ENCODE results near the gene AUTS2. TPM values are rescaled to one million over a fixed set of nuclear protein-coding genes. Genes with fewer than 3 reads are reported as not detected.

Gene AUTS2
- total and polyA plus RNA-seq, 10 donors = 6.1 to 54.8 (median 29.1) TPM

DNA sequence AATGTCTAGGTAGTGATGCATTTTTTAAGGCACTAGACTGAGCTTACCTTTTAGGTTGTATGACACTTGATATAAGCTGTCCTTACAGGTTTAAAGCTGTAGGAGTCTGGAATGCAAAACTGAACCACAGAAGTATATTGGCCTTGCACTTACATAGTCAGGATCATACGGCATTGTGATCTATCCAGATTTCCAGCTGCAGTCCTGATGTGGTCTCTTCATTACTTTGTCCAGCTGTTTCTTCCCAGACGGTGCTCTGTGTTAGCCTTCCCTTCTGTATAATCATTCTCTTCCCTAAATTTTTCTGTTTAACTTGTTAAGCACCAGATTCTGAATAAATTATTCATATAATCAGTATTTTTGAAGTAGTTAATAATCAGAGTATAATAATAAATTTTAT, 67.1 kb downstream of the AUTS2 start:
- intact Hi-C loops (cut with DNase I; ENCODE audit: low total_unique reads) = no loop called here
- Histone ChIP-seq H3K4me3 (no peak overlapping the region), H3K4me1 (peaks cover 0 to 14% (median 0%) of the 10 kb centered on the region in 6 donors), H3K27ac (no peak overlapping the region), H3K9me3 (no peaks in the 10 kb centered on the region), H3K36me3 (no peaks in the 10 kb centered on the region), H3K27me3 (replicated peaks in 1 of 7) (no peaks in the 10 kb centered on the region)
- 78 to 96% (median 87%) methylated on average over 2 of the region's 2 CpGs for WGBS, 5 donors
- no peak for DNase-seq
- TF ChIP-seq POLR2AphosphoS5 (IDR thresholded peaks at IDR 0.05) (no peak), CTCF (IDR thresholded peaks at IDR 0.05 in 8 of 11, conservative IDR thresholded peaks at IDR 0.05 in 3 of 11) (no peak), POLR2A (IDR thresholded peaks at IDR 0.05) (no peak)

- Histone ChIP-seq H3K4me3 (no peak overlapping the region), H3K4me1 (peaks cover 0 to 22% (median 0%) of the 10 kb centered on the region in 6 donors), H3K27ac (no peak overlapping the region), H3K9me3 (no peaks in the 10 kb centered on the region), H3K36me3 (no peaks in the 10 kb centered on the region), H3K27me3 (replicated peaks in 1 of 7) (no peaks in the 10 kb centered on the region)
- intact Hi-C loops (cut with DNase I; ENCODE audit: low total_unique reads) = no loop called here
- 20 to 37% (median 31%) methylated on average over 1 of the region's 1 CpG for WGBS, 5 donors
- DNase-seq = no peak
- TF ChIP-seq POLR2A (IDR thresholded peaks at IDR 0.05) = no peak
- TF ChIP-seq POLR2AphosphoS5 (IDR thresholded peaks at IDR 0.05) = no peak
- TF ChIP-seq CTCF (IDR thresholded peaks at IDR 0.05 in 8 of 11, conservative IDR thresholded peaks at IDR 0.05 in 3 of 11) = no peak
Measured at GRCh38 chr7:69668339-69668870, 70.1 kb downstream of the AUTS2 start.

GRCh38 chr7:69670701-69671100, 72.4 kb downstream of the AUTS2 start:
- no peak overlapping the region for H3K4me3 ChIP-seq
- no peaks in the 10 kb centered on the region for H3K27me3 ChIP-seq (replicated peaks in 1 of 7)
- no peak overlapping the region for H3K27ac ChIP-seq
- H3K36me3 ChIP-seq = no peaks in the 10 kb centered on the region
- H3K9me3 ChIP-seq = no peaks in the 10 kb centered on the region
- intact Hi-C loops (cut with DNase I; ENCODE audit: low total_unique reads) = no loop called here
- TF ChIP-seq POLR2AphosphoS5 (IDR thresholded peaks at IDR 0.05) (no peak), POLR2A (IDR thresholded peaks at IDR 0.05) (no peak), CTCF (IDR thresholded peaks at IDR 0.05 in 8 of 11, conservative IDR thresholded peaks at IDR 0.05 in 3 of 11) (no peak)
- DNase-seq = no peak
- 74 to 88% (median 80%) methylated on average over 4 of the region's 4 CpGs for WGBS, 5 donors
- peaks cover 0 to 17% (median 2%) of the 10 kb centered on the region in 6 donors for H3K4me1 ChIP-seq

DNA sequence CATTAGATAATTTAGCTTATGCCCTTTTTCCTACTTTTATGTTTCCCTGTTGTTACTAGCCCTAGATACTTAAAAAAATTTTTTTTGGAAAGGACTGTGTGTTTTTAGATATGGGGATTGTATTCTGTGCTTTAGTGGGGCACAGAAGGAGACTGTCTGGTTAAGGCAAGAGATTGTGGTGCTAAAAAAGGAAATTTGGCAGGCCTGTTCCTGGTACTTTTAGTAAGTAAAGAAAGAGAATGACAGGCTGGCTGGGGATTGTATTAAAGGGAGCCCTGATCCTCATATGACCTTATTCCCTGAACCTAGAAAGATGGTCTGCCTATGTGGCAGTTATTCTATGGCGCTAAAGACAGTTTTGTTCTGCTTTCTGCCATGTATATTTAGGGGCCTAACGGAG, 74.8 kb downstream of the AUTS2 start:
- Histone ChIP-seq H3K36me3 (no peaks in the 10 kb centered on the region), H3K4me3 (no peak overlapping the region), H3K27ac (no peak overlapping the region), H3K4me1 (peaks cover 0 to 17% (median 3%) of the 10 kb centered on the region in 6 donors), H3K27me3 (replicated peaks in 1 of 7) (no peaks in the 10 kb centered on the region), H3K9me3 (no peaks in the 10 kb centered on the region)
- no peak for DNase-seq
- WGBS, 5 donors = 91 to 99% (median 94%) methylated on average over 2 of the region's 2 CpGs
- TF ChIP-seq CTCF (IDR thresholded peaks at IDR 0.05 in 8 of 11, conservative IDR thresholded peaks at IDR 0.05 in 3 of 11) (no peak), POLR2A (IDR thresholded peaks at IDR 0.05) (no peak), POLR2AphosphoS5 (IDR thresholded peaks at IDR 0.05) (no peak)
- intact Hi-C loops (cut with DNase I; ENCODE audit: low total_unique reads) = no loop called here

Measured in spleen (tissue), 11 donors.